ENCODE results near the gene LEKR1.

The LEKR1 gene

DNA sequence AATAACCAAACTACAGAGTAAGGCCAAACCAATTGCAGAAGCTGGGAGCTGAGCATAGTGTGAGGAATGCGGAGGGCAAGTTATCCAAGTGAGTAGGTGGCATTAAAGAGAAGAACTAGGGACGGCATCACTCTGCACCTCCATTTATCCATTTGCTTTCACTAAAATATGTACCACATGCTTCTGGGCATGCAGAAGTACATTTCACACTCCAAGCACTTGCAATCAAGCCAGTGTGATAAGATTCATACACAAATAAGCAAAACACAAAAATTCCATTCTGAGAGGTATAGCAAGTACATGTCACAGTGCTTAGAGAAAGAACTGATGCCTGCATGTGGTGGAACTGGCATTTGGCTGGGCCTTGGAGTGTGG lies 252.6 kb downstream of the LEKR1 start:
- DNase-seq: no peak

DNA sequence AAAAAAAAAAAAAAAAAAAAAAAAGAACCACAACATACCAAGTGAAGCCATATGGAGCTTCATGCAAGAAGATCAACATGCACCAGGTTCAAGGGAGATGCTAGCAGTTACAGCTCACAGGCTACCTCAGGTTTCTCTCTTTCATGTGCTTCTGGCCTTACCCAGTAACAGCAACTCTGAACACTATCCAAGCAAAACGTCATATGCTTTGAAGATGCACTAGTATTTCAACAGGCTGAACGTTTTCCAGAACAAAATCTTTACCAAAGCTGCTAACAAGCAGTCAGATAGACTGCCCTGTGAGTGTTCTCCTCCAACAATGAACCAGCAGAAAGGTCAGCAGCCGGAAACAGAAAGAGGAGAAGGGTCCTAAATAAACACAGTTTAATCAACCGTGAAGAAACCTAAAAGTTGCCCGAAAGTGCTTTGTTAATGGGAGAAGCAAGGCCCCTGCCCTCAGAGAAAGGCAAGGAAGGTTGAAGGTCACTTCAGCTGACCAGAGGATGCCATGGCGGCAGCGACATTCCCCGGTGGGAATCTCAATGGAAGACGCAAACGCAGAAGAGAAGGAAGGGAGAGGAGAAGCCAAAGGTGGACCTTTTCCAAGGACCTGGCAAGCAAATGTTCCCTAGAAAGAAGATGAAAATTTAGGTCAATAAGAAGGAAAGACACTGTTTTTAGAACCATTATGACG lies 253.7 kb downstream of the LEKR1 start:
- peak in 1 of 56 donors; percentile 7 for DNase-seq

DNA sequence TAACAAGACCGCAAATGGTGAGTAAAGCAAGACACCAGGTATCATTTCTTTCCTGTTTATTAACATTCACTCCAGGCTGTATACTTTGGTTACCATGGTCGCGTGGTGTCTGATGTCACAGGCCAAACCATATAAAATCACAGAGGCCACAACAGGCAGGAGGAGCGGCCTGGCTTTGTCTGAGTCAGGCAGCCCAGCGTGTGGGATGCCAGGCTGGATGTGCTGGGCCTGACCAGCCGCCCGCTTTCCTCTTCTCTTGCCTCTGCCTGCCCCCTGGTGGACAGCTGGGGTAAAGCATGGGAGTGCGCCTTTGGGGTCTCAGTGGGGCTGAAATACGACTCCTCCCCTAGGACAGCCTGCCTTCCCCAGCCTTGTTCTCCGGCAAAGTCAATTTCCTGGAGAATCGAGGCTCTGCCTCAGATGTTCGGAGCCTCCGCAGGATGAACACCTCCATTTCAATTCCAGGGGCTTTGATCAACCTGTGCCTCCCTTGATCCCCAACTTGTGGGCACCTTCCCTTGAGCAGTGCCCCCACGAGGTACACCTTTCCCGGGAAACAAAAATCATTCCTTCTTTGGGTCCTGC lies 255.6 kb downstream of the LEKR1 start:
- no peak for DNase-seq

DNA sequence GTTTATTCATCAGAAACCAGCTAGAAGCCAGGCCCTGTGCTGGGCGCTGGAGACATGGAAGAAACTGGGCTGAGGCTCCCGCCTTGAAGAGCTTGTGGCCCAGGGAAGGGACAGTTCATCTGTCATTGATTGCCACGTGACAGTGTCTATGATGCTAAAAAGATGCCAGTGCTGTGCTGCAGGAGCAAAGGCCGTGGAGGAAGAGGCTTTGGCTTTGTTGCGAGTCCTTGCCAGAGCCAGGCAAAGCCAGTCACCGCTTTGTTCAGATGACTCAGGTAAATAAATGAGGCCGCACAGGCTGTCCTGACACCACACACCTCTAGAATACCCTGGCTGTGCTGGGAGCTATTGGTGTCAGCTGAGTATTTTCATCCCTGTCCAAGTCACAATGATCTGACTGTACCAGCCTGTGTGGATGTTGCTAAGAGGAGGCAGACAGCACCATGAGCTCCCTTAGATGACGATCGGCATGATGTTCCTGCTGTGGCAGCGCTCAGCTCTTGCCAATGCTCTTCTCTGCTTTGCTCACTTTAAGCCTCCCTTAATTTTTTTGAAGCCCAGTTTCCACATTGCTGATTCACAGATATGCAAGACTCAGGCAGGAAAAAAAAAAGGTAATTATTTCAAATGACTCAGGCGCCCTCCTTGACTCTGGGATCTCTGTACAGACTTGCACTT lies 256.3 kb downstream of the LEKR1 start:
- DNase-seq: no peak

DNA sequence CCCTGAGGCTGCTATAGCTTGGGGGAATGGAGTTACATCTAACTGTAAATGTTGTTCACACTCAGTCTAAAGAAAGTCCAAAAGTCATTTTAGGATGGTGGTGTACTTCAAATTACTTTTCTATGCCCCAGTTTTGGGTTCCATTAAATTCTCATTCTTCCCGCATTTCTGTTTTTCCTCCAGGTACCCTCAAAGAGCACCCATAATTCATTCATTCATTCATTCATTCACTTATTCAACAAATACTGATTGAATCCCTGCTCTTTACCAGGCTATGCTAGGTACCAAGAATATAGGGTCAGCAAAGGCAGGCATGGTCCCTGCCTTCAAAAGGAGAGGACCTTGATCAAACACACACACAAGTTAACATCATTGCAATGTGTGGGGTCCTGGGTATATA lies 257.7 kb downstream of the LEKR1 start:
- DNase-seq: no peak

DNA sequence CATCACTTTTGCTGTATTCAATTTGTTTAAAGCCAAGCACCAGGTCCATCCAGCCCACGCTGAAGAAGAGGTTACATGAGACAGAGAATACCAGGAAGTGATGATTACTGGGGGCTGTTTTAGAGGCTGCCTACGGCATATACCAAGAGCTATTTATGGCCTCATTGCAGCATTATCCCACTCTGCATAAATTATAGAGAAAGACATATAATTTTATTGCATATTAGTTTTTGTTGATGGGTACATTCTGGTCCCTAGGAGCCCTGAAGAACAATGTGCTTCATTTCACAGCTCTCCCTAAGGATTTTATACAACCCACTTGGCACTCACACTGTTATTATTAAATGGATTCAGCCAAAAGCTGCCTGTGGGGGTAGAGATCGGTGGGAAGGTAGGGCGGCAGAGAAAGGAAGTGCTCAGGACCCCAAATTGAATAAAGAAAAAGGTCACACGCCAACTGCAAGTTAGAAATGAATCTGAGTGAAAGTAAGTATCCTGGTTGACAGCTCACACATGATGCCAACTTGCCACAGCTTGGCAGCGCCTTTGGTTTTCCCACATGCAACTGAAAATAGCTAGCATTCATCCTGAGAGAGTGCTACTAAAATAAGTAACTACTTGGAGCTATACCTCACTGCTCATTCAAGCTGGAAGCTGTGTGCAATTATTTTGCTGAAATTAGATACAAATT lies 260.1 kb downstream of the LEKR1 start:
- no peak for DNase-seq

DNA sequence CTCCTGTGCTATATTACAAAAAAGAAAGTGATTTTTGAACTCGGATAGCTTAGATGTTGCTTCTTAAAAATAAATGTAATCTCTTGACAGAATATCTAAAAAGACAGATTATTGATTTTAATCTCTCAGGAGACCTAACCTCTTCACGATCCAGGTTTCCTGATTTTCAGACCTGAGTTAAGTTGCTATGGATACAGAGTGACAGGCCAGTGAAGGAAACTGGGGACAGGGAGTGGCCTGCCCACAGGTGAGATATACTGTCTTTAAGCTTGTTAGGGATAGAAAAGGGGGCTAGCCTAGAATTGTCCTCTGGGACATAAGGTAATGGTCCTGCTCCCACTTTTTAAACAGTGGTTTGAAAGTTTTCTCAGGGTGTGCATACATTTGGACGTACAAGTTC lies 260.6 kb downstream of the LEKR1 start:
- DNase-seq: no peak

DNA sequence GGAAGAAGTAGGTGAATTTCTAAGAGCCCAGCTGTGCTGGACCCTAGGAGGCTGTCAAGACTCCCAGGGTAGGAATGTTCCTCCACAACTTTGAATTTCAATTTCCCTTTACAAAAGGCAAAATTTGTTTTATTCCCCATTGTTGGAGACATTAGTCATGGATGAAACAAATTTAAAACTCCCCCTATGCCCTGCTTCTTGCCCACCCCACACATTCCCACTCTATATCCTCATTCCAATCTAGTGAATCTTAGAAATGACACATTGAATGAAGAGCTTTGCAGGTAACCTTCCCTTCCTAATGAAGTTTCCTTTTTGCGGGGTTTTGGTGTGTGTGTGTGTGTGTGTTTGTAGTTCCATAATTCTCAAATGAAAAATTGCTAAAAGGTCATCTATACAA lies 261.2 kb downstream of the LEKR1 start:
- no peak for DNase-seq

DNA sequence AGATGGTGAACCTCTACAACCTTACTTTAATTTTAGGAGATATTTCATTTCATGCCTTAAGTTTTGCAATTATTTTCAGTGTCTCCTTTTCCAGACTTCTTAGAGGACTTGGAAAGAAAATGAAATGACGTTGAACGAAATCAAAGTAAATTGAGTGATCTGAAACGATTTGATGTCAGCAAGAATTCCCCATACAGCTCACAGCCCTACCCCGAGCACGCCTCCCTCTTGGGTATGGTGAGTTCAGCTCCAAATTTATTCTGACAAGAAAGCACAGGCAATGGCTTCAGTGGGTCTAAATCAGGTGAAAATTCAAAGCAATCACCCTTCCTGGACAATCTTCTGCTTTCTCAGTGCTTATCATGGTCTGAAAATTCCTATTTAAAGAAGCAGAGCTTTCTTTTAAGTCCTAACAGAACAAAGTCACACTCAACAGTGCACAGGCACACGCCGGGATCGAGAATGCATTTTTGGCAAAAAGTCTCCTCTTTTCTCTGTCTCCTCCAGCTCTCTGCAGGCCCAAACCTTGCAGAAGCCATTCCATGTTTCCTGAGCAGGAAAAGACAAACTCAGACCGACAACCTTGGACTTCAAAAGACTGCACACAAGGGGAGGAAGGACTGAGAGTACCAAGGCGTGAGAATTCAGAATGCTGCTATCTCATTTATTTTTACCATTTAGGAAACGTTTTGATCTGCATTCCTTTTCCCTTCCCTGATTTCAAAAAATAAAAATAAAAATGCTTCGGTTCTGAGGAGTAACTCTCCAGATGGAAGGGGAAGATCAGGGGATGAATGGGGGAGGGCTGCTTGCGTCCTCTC lies 261.8 kb downstream of the LEKR1 start:
- no peak for DNase-seq

DNA sequence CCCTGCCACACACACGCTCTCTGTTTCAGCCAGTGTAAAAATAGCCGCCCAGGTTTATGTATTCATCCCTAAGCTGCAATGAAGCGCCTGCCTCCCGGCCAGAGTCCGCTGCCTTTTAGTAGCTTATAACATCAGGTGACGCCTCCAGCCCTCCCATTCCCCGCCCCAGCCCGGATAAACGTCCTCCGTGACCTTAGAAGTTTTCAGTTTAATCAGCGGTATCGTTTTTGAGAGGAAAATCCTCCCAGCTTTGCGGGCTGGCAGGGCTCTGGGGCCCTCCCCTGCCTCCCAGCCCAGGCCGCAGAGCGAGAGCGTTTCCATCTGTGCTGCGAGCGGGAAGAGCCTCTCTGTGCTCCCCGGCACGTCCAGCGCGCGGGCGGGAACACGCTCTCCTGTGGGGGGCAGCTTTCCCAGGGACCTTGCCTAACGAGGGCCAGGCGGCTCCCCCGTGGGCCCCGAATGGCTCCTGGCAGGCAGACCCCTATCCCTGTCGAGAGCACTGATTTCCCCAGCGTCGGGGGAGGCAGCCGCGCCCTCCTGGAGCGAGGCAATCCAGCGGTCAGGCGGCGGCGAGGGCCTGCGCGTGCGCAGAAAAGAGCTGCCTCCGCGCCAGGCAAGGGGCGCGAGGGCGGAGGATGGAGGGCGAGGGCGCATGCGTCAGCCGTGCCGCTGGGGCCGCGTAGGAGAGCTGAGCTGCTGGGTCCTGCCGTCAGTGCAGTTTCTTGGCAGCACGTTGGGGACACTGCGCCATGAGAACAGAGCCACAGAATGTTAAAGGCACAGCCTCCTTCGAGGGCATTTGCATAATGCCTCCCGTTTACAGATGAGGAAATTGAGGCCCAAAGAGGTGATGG lies 262.7 kb downstream of the LEKR1 start:
- no peak for DNase-seq

DNA sequence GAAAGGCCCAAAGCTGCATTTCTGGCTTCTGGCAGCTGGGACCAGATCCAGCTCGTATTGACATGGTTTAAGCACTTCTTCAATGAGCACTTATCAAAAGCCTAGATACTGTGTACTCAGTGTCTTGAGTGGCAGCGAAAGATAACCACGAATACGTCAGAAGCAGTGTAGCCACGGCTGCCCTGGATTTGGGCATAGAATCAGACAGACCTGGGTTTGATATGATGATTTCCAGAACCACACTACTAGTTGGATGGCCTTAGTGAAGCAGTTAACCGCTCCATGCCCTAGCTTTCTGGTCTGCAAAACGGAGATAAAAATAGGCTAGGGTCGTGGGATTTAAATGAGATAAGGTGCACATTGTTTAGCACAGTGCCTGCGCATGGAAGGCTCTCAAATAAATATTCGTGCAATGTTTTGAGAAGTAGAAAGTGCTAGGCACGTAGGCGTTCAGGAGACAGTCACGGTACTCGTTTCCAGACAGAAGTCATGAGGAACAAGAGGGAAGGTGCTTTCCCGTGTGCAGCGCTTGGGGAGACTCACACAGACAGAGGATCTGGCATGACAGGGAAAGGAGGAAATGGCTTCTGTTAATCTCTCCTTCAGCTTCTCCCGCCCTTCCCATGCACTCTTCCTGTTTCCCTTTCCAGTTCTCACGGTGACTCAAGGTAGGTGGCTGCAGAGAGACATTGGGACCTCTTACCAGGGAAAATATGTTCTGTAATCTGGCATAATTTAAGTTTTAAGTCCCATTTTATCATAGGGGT lies 263.5 kb downstream of the LEKR1 start:
- no peak for DNase-seq

DNA sequence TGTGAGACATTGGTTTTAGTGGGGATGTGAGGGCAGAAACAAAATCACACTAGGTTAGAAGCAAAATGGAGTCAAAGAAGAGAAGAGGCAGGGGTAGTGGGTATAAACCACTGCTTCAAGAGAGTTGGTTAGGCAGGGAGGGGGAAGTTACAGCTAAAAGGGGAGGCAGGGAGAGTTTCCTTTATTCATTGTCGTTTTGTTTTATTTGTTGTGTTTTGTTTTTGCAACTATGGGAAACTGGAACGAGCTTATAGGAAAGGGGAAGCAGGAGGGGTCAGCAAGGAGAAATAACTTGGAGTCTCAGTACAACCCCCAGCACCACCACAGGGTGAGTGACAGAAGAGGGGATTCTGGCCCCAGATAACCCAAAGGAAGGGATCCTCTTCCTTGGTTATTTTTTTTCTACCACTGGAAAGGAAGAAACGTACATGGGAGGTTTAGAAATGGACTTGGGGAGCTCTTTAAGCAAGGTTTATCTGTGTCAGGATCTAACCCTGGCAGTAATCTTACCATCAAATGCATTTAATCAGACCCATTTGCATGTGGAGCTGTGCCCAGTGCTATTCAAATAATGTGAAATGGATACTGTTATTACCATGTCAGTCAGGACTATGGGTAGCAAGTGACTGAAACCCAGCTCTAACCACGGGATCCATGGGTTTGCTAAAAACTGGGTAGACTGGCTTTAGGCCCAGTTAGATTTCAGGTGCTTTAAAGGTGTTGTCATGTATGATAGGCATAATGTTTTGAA lies 265.1 kb downstream of the LEKR1 start:
- DNase-seq: no peak

DNA sequence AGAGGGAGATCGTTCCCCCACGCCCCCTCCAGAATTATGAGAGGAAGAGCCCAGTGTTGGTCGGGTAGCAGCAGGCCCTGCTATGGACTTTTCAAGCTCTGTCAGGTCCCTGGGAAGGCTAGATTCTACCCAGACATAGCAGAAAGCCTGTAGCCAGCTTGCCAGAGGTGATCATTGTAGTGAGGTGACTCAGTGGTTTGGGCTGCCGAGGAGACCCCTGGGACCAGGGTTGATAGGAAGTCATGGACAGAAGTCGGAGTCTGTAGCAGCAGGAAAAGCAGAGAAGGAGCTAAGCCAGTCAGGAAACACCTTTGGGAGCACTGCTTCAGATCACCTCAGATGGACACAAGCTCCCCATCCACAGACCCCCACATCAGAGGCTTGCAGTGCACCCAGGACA lies 266.1 kb downstream of the LEKR1 start:
- no peak for DNase-seq

DNA sequence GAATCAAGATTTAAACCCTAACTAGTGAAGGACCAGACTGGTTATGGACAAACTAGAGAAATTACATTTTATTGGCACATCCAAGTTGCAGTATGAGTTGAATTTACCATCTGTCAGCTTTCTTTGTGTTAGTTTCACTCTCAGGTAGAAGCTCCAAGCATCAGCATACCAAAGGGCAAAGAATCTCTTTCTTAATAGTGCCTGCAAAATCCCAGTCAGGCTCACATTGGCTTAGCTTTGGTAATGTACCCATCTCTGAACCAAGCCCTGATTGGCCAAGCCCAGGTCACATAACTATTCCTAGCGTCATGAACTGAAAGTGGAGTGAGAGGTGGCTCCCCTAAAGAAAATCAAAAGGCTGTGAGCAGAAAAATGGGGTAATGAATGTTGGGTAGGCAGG lies 266.9 kb downstream of the LEKR1 start:
- DNase-seq: no peak

DNA sequence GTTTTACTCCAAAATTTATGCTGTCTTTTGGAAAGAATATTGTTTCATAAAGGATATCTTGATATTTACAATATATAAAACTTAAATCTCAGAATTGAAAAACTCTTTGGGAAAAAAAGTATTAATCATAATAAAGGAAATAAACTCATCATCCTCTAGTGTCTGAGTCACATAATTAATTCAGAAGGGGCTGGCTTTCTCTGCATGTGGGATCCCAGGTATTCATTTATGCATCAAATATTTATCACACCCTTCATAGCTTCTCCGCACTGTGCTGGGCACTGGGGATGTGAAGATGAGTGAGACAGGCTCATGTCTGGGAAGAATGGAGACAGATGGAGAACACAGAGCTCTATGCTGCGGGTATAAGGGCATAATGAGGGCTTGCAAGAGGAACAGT lies 268.1 kb downstream of the LEKR1 start:
- no peak for DNase-seq

DNA sequence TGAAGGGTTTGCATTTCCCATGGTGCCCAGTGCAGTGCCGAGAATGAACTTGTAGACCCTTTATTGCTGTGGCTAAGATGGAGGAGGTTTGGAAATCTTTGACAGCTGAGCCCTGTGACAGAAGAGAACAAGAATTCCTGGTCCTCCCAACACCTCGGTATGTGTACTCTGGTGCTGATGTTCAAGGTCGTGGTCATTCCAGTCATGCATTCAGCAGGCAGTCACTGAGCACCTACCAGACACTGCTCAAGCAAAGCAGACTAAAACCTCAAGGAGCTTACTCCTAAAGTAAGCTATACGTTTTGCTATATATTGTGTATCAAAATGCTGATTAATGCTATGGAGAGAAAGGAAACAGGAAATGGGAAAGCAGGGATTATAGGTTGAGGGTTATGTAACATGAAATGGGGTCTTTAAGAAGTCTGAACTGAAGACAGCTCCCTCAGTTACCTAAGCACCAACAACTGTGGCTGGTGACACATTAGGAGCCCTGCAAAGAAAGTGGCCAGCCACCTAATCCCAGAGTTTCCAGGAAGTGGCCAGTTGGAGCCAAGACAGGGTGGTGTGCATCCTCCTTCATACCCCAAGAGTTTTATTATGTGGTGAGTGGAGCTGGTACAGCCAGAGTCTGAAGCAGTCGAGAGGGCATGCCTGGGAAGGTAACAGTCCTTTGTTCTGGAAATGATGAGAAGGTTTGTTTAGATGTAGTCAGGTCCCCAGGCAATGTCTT lies 268.8 kb downstream of the LEKR1 start:
- no peak for DNase-seq

Measured in amygdala (tissue), 56 donors.